HG02798 (cell line): ENCODE measurements around the gene PDE9A.
"Not testable (repeated sequence)": the region's sequence is repeated elsewhere in the genome, so short reads cannot be mapped to it uniquely, and the experiment has no call there.

Source experiments
- ATAC-seq: cut with Tn5 transposase; IDR thresholded peaks from one replicate; pipeline ENCODE4 v1.9.1; 2021; ENCODE audit warnings: mild to moderate bottlenecking; ENCODE audit not compliant: unreplicated experiment, poor library complexity

PDE9A gene

DNA sequence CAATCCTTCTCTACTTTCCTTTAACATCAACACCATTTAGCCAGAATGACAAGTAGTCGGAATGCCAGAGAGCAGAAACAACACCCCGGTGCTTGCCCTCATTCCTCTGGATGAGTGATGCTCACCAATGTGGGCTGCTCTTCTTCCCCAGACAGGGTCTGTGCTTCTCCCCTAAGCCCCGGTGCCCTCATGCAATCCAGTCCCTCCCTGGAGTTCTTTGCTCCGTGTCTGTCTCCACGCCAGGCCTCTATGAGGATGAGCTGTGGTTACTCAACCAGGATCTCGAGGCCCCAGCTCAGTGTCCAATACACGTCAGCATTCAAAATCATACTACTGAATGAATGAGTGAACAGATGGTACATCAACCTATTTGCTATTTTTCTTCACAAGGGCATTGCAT lies 29.7 kb upstream of the PDE9A start:
- no peak for ATAC-seq

DNA sequence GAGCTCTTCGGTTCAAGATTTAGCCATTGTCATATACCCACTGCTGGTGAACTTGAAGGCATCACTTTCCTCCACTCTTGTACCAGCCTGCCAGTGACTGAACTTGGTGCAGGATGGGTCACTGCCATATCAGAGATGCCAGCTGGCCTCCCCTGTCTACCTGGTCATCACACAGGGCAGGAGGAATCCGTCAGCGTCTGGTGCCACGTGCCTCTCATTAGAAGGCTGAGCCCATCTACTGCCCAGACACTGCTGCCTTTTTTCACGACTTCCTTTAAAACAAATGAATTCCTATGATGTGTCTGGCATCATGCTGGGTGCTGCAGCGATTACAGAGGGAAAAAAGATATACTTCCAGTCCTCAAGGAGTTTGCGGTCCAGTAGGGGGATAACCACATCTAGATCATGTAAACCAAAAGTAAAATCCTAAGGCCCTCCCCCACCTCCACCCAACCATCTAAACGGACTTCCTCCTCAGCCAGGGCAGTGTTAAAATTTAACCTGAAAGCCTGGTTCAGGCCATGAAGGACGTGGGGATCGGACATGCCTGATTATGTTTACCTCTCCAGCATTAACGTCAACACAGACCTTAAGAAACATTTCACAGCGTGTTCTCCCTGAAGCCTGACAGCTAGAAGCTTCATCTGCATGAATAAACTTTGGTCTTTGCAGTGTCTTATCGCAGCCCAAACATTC lies 29.2 kb upstream of the PDE9A start:
- no peak for ATAC-seq

DNA sequence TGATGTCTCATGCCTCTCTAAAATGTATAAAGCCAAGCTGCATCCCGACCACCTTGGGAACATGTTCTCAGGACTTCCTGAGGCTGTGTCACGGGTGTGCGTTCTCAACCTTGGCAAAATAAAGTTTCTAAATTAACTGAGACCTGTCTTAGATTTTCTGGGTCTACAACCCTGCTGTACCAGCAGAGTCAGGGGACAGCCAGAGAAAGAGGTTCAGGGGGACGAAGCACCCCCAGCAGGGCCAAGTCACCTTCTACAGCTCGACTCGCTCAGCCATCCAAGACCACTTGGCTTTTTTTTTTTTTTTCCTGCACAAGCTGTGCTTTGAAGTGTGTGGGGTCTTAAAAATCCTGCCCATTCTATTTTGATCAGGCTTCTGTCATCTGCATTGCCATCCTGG lies 28.5 kb upstream of the PDE9A start:
- ATAC-seq = no peak

DNA sequence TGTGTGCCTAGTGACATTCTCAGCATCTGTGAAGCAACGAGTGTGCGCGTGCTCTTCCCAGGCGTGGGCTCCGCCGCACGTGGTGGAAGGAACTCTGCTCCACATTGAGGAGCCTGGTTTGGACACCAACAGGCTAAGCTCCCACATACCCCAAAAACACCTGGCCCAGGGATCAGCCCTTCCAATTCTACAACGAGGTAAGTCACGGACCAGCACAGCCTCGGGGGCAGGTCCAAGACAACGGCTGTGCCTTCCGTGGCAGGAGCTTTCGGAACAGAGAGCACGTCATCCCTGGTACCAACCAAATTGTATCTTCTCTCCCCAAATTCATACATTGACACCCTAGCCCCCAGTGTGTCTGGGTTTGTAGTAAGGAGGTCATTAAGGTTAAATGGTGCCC lies 27.2 kb upstream of the PDE9A start:
- no peak for ATAC-seq

DNA sequence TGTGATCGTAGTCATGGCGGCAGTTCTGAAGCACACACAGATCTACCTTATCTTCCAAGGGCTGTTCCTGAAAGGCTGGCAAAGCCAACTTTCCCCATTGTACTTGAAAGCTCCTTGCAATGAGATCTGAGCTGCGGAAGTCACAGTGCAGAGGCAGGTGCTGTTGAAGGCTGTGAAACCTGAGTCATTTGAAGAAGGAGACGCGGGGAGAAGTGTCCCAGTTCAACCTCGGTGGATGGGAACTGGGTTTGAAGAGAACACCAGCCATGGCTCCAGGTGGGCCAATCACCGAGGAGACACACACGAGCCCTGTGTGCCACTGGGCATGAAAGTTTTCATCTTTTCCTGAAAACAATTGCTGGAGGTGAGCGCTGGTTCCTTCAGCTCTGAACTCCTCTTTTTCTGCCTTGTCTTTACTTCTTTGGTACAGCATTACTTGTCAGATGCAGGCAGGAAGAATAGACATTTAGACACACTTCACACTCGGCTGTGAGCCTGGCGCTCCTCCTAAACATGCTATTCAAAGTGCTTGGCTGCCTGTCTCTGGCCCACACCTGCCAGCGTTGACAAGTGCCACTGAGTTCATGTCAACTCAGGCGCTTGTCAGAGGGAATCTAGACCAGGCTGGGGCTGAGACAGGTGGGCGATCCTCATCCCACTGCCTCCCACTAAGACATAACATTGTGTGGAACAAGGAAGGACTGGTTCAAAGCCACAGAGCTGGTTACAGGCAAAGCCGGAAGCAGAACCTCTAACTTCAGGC lies 25.7 kb upstream of the PDE9A start:
- ATAC-seq = no peak

DNA sequence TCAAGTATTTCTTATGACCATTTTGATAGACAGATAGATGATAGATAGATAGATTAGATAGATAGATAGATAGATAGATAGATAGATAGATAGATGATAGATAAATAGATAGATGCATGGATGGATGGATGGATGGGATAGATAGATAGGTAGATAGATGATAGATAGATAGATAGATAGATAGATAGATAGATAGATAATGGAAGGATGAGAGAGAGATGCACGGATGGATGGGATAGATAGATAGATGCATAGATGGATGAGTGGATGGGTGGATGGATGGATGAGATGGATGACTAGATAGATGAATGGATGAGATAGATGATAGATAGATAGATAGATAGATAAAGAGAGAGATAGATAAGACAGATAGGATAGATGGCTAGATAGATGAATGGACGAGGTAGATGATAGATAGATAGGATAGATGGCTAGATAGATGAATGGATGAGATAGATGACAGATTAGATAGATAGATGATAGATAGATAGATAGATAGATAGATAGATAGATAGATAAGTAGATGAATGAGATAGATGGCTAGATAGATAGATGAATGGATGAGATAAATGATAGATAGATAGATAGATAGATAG lies 24.9 kb upstream of the PDE9A start:
- ATAC-seq = not testable (repeated sequence)

DNA sequence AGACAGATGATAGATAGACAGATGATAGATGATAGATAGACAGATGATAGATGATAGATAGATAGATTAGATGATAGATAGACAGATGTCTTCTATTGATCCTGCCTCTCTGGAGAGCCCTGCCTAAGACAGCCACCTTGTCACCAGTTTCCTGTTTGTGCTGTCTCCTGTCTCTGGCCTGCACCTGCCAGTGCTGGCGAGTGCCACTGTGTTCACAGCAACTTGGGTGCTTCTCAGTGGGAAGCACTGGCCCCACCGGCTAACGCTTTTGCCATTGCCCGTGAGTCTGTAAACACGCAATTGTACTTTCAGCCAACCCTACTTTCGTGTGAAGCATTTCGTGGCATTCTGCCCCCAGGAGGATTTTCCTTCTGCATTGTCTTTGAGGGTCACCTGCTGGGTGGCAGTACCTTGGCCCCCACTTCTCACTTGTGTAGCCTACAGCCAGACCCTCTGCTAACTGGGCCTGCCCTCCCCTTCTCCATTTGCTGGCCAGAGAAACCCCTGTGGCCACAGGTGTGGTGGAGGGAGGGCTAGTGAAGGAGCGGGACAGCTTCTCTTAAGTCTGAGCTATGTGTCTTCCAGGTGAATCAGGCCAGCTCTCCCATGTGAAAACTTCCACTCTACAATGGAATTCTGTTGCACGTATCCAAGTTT lies 23.4 kb upstream of the PDE9A start:
- no peak for ATAC-seq

DNA sequence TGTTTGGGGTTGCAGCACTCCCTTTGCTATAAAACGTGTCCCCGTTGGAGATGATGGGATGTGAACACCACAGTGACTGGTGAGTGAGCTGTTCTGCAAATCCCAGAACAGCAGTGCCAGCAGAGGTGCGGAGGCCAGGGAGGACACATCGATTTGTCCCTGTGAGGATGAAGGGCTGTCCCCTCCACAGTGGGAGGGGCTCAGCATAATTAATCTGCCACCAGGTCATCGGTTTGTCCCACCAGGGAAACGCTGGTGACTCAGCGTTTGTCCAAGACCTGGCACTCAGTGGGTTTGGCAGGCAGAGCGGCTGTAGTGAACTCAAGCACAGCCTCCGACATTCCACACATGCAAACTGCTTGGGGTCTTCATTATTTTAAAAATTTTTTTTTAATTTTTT lies 22.8 kb upstream of the PDE9A start:
- no peak for ATAC-seq

DNA sequence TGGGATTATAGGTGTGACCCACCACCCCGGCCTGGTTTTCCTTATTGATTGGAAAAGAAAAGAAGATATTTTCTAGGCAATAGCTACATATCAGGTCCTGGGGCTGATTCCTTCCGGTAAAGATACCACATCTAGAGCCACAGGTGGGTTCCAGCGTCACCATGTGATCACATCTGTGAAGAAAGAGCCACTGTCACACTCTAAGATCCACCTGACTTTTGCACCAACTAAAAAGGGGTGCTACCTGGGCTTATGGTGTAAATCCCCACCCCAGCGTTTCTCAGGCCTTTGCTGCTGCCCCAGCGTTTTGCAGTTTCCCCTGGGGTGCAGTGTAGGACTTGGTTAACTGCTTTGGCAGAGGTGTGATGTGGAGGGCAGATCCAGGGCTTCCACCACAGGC lies 22.3 kb upstream of the PDE9A start:
- ATAC-seq = no peak

DNA sequence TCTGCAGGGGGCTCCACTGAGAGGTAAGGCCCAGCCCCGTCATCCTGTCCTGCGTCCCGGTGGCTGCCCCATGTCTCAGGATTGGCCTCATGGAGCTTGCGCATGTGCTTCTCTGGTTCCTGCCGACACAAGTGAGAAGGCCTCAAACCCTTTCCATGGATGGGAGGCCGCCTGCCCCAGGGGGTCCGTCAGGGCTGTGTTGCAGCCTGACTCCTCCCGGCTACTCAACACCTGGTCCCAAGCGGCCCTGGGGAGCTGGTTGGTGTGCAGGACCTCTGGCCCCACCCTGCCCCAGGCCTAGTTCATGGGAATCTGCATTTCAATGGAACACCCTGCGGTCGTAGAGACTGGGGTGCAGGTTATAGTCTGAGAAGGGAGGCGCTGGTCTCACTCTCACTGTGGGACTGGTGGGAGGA lies 21.1 kb upstream of the PDE9A start:
- ATAC-seq = no peak

DNA sequence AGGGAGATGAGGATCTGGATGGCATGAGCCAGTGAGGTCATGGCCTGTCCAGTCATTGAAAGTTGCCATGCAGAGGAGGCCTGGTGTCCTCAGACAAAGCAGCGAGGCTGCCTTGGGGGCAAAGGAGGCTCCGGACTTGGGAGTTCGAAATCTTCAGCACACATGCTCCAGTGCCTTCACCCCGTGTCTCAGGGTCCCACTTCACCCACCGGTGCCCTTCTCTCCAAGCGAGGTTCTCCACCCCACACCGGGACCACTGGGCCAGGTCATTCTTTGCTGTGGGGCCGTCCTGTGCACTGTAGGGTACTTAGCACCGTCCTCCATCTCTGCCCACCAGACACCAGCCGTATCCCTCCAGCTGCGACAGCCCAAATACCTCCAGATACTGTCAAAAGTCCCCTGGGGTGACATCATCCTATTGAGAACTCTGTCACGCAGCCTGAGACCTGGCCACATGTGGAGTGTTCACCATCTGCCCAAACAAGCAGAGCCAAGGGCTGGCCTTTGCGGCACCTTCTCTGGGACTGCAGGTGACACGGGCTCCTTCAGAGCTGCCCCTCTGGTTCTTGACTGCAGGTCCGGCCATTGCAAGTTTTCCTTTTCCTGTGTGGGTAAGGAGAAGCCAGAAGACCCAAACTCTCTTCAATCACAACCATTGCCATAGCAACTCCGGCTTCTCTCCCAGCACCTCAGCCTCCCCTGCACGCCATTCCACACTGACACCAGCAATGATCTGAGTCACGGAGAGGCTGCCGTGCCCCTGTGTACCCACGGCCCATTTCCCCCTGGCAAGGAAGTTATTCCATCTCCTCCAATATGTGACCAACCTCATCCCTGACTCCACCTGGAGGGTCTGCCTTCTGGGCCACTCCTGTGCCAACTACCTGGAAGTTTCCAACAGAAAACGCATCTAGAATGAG lies 20.4 kb upstream of the PDE9A start:
- ATAC-seq = no peak

DNA sequence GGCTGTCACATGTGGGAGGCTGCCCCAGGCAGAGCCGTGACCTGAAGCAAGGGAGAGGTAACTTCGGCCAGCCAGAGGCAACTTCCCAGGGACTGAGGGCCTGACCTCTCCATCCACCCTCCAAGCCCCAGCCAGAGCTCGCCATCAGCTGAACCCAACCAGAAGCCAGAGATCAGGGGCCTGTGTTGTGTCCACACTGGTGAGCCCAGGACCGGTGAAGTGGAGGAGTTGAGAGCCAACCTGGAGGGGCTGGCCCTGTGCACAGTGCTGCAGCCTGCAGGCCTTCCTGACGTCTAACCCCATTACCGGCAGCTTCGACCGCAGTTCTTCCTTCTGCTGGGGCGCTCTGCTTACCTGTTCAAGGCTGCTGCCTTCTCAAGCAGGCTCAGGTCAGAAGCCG lies 19.6 kb upstream of the PDE9A start:
- no peak for ATAC-seq

DNA sequence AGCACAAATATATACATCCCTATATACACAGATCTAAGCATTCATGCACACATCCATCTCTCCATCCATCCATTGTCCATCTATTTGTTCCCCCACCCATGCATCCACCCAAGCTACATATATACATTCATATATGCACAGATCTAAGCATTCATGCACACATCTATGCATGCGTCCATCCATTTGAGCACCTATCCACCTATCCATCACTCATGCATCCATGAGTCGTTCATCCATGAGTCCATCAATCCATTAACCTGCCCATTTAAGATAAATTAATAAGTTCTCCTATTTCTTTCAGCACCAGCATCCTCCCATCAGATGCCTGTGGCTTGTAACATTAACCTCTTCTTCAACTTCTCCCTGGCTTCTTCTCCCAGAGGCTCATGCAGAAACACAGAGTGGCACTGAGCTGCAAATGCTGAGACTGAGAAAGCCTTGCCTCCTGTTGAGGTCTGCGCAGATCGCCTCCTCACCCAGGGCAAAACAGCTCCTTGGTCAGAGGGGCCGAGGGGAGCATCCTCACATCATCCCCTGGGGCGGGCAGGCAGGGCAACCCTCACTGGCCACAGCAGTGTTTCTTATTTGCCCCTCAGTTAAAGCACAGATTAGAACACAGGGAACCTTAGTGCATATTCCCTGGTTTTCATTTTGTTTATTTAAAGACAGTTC lies 17.4 kb upstream of the PDE9A start:
- ATAC-seq = no peak

DNA sequence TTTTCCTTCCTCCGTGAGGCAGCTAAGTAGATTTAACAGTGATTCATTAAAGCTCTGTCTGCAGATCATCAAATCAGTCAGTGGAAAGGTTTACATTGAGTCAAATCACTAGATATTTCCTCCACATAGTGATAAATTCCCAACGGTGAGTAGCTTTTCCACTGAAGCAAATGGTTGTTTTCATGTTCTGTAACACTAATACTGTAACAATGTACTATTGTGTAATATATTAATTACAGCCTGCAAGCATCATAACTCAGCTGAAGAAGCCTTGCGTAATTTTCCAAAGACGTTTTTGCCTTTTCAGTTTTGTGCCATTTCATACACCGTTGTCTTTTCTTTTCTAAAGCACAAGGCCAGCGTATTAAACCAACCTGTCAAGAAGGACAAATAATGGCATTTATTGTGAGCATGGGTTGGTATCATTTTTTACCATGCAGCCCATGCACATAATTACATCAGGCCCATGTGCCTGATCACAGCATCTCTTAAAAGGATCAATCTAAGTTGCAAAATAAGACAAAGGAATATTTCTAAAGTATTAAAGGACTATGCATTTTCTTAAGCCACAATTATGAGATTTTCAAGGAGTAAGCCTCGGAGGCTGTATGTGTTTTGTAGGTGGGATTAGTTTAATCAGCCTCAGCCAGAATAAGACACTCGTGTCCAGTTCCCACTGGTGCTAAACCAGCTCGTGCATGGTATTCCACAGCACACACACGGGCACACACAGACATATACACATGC lies 16.7 kb upstream of the PDE9A start:
- ATAC-seq = no peak

DNA sequence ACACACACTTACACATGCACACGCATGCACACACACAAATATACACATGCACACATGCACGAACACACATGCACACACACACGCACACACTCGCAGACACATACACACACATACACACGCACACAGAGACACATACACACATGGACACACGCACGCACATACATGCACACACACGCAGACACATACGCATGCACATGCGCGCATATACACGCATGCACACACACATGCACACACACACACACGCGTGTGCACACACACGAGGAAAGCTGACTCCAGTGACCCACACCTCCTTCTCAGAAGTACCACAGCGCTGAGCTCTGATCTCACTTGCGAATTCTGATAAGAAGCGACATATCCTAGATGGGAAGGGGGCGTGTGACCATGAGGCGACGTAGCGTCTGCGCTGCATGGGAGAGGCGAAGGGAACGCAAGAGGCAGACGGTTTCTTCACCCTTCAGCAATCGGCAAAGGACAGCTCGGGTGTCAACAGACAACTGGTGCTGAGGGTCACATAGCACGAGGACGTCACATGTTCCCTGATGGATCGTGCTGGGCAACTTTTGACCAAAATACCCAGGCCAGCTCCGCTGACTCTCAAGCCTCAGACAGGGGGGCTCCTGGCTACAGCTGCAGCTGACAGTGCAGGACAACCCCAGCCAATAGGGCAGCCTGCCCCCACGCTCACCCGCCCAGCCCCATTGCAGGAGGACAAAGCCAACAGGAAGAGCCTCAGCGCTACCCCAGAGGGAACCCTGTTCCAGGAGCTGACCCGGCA lies 16.0 kb upstream of the PDE9A start:
- ATAC-seq = no peak

DNA sequence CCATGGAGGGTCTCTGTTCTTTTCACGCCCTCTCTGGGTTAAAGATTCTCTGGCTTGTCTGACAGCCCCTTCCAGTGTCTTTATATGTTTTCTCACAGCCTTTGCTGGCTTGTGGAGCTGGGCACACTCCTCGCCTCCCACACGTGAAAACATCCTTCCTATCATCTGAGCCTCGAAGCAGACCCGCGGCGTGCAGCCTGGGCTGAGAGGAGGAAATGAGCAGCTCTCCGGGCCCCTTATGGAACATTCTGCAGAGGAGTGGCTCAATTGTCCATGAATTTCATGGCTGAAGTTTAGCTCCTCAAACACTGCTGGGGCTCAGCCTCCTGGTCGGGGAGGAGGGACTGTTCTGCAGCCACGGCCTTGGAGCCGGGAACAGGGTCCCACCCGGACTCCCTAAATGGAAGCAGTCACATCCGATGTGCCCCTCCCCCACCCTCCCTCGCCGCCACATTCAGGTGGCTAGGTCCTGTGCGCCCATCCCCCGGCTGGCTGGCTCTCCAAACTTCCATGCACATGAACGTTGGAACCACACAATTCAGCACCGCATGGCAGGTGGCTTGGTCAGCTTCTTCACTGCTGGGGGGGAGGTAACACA lies 15.1 kb upstream of the PDE9A start:
- ATAC-seq = no peak

DNA sequence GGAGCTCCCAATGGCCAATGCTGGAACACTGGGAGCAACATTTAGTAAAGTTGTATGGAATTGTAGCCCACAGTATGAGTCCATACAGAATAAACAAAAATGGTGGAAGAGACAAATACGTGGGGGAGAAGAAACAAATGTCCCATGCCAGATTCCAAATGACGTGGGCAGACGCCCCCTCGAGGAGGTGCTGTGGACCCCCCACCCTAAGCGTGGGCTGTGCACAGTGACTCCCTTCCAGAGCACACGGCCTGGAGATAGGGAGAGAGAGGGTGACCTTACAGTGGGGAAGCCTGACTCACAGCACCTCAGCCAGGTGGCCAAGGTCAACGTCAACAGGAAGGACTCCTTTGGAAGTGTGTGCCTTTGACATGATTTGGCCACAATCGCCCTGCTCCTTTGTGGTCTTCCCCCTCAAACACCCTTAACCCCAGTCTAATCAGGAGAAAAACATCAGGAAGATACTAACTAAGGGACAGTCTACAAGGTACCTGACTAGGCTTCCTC lies 13.7 kb upstream of the PDE9A start:
- ATAC-seq = no peak

DNA sequence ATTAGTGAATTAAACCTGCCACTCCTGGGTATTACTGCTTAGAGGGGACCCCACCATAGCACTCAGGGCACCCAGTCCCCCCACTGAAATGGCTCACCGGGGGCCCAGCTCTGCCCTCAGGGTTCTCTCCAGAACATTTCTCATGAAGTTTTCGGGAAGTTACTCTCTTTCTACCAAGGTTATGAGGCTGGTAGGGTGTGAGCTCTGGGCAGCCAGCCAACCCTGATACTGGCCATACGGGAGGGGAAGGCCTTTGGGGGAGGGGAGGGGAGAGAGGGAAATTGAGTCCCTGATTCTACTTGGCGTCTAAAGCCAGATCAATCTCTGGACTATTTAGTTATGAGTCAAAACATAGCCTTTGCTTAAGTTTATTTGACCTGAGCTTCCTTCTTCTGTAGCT lies 12.9 kb upstream of the PDE9A start:
- no peak for ATAC-seq
